Naive B cell (primary cell): ENCODE measurements around the gene TEAD2. TPM values are rescaled to one million over a fixed set of nuclear protein-coding genes. Genes with fewer than 3 reads are reported as not detected.
A peak's percentile ranks its signal among the peaks of the same experiment; 100 is the strongest.
"Not testable (repeated sequence)": the region's sequence is repeated elsewhere in the genome, so short reads cannot be mapped to it uniquely, and the experiment has no call there.

Experiments
- ATAC-seq, 2 donors: fragments of 150-1000 bp; cut with Tn5 transposase; 2 replicates each; pipeline ENCODE4 v1.10.0; 2021; ENCODE audit warnings: low read depth in 2 of 2, mild to moderate bottlenecking in 2 of 2, moderate library complexity in 2 of 2
- DNase-seq: peaks from one replicate; pipeline ENCODE4 v3.0.0; 2022
- H3K27ac Mint-ChIP-seq, 6 donors: one replicate each; pipeline ENCODE4 v1.8.0; 2020 to 2022; ENCODE audit warnings: mild to moderate bottlenecking in 6 of 6, mixed read lengths in 6 of 6, moderate library complexity in 5 of 6, inconsistent platforms in 2 of 6
- H3K27me3 Mint-ChIP-seq, 3 donors: one replicate each; pipeline ENCODE4 v1.8.0; 2021 to 2022; ENCODE audit warnings: mixed read lengths in 3 of 3, mild to moderate bottlenecking in 1 of 3
- H3K36me3 Mint-ChIP-seq, 2 donors: one replicate each; pipeline ENCODE4 v1.8.0; 2020 to 2022; ENCODE audit warnings: mixed read lengths in 2 of 2, inconsistent platforms in 1 of 2, mild to moderate bottlenecking in 1 of 2
- H3K4me1 Mint-ChIP-seq, 3 donors: one replicate each; pipeline ENCODE4 v1.8.0; 2020 to 2022; ENCODE audit warnings: mixed read lengths in 3 of 3, inconsistent platforms in 1 of 3, mild to moderate bottlenecking in 1 of 3, moderate library complexity in 1 of 3
- H3K4me3 Mint-ChIP-seq, 8 donors: one replicate each; pipeline ENCODE4 v1.8.0; 2020 to 2022; ENCODE audit warnings: mild to moderate bottlenecking in 8 of 8, mixed read lengths in 8 of 8, moderate library complexity in 8 of 8, inconsistent platforms in 2 of 8
- H3K9me3 Mint-ChIP-seq, 7 donors: one replicate each; pipeline ENCODE4 v1.8.0; 2020 to 2022; ENCODE audit warnings: mixed read lengths in 7 of 7, mild to moderate bottlenecking in 5 of 7, inconsistent platforms in 2 of 7, moderate library complexity in 1 of 7
- polyA plus RNA-seq, 6 donors: library from polyadenylated mRNA; unstranded; fragments of 300-500 nt; fragmentation: Illumina TruSeq; gene quantifications; one replicate each; pipeline ENCODE4 v1.2.3, GENCODE V29; 2021; ENCODE audit warnings: low read depth in 6 of 6

Gene TEAD2
- polyA plus RNA-seq, 6 donors from 2014 or later: 0.80 to 5.4 (median 3.0) TPM

- peaks cover 0 to 16% of the 10 kb centered on the region in 2 donors for H3K36me3 Mint-ChIP-seq
- H3K9me3 Mint-ChIP-seq: peaks cover 0 to 18% (median 8%) of the 10 kb centered on the region in 7 donors
- not testable (repeated sequence) for H3K4me1 Mint-ChIP-seq, DNase-seq, H3K27ac Mint-ChIP-seq, ATAC-seq, H3K4me3 Mint-ChIP-seq
- H3K27me3 Mint-ChIP-seq: peaks cover 0 to 18% (median 13%) of the 10 kb centered on the region in 3 donors
These were observed 11.0 kb upstream of the TEAD2 start for GRCh38 chr19:49373174-49373573.

DNA sequence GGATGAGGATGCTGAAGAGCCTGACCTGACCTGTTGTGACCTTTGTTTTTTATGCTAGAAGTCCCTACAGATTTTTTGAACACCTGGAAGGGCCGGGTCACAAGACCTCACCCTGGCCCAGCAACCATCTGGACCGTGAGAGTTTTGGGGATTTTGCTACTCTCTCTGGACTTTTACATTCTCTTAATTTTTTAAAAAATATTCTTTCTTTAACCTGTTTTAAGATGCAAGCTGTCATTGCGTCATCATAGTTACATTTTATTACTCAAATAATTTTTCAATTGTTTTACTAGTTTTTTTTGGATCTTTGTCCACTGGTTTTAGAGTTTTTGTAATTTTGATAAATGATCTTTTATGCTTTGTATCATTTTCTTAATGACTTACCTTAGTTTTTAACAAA, 9.0 kb upstream of the TEAD2 start:
- H3K4me1 Mint-ChIP-seq: peaks cover 0 to 5% (median 1%) of the 10 kb centered on the region in 3 donors
- no peak overlapping the region for H3K4me3 Mint-ChIP-seq
- ATAC-seq (no peak), DNase-seq (no peak)
- H3K27ac Mint-ChIP-seq: no peak overlapping the region
- peaks cover 0 to 12% of the 10 kb centered on the region in 2 donors for H3K36me3 Mint-ChIP-seq
- peaks cover 0 to 12% (median 7%) of the 10 kb centered on the region in 3 donors for H3K27me3 Mint-ChIP-seq
- peaks cover 0 to 18% (median 8%) of the 10 kb centered on the region in 7 donors for H3K9me3 Mint-ChIP-seq

- H3K27ac Mint-ChIP-seq: no peak overlapping the region
- ATAC-seq (no peak), DNase-seq (no peak)
- peaks cover 0 to 13% (median 5%) of the 10 kb centered on the region in 3 donors for H3K4me1 Mint-ChIP-seq
- H3K27me3 Mint-ChIP-seq: no peaks in the 10 kb centered on the region
- peaks cover 0 to 18% (median 8%) of the 10 kb centered on the region in 7 donors for H3K9me3 Mint-ChIP-seq
- peaks cover 0 to 7% of the 10 kb centered on the region in 2 donors for H3K36me3 Mint-ChIP-seq
- H3K4me3 Mint-ChIP-seq: no peak overlapping the region
These were observed 6.6 kb upstream of the TEAD2 start for GRCh38 chr19:49368711-49369358.

DNA sequence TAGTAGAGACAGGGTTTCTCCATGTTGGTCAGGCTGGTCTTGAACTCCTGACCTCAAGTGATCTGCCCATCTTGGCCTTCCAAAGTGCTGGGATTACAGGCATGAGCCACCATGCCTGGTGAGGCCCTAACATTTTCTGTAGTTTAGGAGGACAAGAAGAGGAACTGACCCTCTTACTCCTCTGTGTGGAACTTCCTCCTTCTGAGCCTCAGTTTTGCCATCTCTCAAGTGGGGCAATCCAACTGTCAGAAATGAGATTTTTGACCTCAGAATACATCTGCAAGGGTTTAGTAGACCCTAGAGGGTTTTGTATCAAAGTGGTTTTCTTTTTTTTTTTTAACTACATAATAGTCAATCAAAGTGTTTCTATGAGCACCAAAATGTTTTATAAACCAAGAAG, 3.9 kb upstream of the TEAD2 start:
- peak overlapping the region in 1 of 8 donors; percentile 35 for H3K4me3 Mint-ChIP-seq
- H3K4me1 Mint-ChIP-seq: peaks cover 5 to 22% (median 10%) of the 10 kb centered on the region in 3 donors
- H3K9me3 Mint-ChIP-seq: peaks cover 0 to 18% (median 8%) of the 10 kb centered on the region in 7 donors
- no peak for DNase-seq
- H3K27me3 Mint-ChIP-seq: no peaks in the 10 kb centered on the region
- H3K27ac Mint-ChIP-seq: no peak overlapping the region
- no peak for ATAC-seq
- peaks cover 0 to 7% of the 10 kb centered on the region in 2 donors for H3K36me3 Mint-ChIP-seq

DNA sequence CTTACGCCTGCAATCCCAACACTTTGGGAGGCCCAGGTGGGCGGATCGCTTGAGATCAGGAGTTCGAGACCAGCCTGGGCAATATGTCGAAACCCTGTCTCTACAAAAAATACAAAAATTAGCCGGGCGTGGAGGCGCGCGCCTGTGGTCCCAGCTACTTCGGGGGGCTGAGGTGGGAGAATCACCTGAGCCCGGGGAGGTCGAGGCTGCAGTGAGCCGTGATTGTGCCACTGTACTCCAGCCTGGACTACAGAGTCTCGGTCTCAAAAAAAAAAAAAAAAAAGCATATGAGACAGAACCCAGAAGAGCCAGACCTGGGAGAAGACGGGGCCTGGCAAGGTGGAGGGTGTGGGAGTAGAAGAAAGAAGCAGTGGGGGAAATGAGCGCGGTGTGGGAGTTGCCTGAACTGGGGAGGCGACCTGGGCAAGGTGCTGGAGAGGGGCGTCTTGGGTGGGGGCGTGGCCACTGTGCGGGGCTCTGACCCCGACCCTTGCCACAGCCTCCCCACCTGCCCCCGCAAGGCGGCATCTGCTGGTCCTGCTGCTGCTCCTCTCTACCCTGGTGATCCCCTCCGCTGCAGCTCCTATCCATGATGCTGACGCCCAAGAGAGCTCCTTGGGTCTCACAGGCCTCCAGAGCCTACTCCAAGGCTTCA, 2.0 kb upstream of the TEAD2 start:
- Mint-ChIP-seq H3K27ac (peak overlapping the region in 1 of 6 donors; percentile 70), H3K4me3 (peak overlapping the region in 5 of 8 donors; percentile 22 to 70 (median 39))

DNA sequence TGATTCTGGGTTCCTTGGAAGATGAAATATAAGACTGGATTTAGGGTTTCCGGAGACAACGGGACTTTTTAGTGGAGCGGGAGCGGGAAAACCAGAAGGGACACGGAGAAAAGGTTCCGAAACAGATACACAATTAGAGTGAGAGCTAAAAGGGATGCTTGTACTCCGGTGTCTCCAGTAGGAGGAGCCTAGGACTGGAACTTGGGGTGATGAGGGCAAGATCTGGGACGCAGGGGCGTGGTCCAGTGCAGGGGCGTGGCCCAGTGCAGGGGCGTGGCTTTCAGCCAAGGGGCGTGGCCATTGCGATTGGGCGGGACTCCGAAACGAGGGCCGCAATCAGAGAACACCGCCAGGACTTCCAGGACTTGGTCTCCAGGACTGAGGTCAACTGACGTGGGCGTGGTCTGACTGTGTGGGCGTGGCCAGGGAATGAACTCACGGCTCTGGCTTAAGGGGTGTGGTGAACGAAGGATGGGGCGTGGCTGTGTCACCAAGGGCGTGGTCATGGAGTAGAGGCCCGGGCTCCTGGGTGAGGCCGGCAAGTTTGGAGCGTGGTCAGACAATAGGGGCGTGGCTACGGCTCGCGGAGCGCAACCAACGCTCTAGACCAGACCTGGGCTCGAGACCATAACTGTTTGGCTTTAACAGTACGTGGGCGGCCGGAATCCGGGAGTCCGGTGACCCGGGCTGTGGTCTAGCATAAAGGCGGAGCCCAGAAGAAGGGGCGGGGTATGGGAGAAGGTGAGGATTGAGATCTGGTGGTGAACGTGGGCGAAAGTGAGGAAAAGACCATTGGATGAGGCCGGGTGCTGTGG, 1.3 kb upstream of the TEAD2 start, which contains the start of gene DKKL1:
Gene DKKL1, plus strand, starts transcription at position 610 of the 815 bp plus-strand sequence. Its CDS starts 122 bp downstream, at position 732.
- H3K36me3 Mint-ChIP-seq: no peaks in the 10 kb centered on the region
- peak; percentile 74 for DNase-seq
- no peaks in the 10 kb centered on the region for H3K27me3 Mint-ChIP-seq
- peak within 1 kb of the TSS in 6 of 8 donors; percentile 22 to 70 (median 40) for H3K4me3 Mint-ChIP-seq
- H3K9me3 Mint-ChIP-seq: no peaks in the 10 kb centered on the region
- peaks cover 0 to 43% (median 24%) of the 10 kb centered on the region in 3 donors for H3K4me1 Mint-ChIP-seq
- H3K27ac Mint-ChIP-seq: peak within 1 kb of the TSS in 1 of 6 donors; percentile 70
- peak; percentile 68 to 71 for ATAC-seq

More for the DNA sequence above, 2.0 kb upstream of the TEAD2 start:
- Mint-ChIP-seq H3K36me3 (no peaks in the 10 kb centered on the region), H3K4me1 (peaks cover under 1 to 40% (median 24%) of the 10 kb centered on the region in 3 donors), H3K27me3 (no peaks in the 10 kb centered on the region), H3K9me3 (peaks cover 0 to 5% (median under 1%) of the 10 kb centered on the region in 7 donors)
- no peak for DNase-seq
- no peak for ATAC-seq

- Mint-ChIP-seq H3K36me3 (no peaks in the 10 kb centered on the region), H3K27me3 (no peaks in the 10 kb centered on the region), H3K9me3 (no peaks in the 10 kb centered on the region), H3K4me1 (peaks cover 0 to 49% (median 24%) of the 10 kb centered on the region in 3 donors), H3K27ac (no peak overlapping the region), H3K4me3 (no peak overlapping the region)
- no peak for DNase-seq
- peak in 1 of 2 donors; percentile 5 for ATAC-seq
These were observed 682 bp upstream of the TEAD2 start for GRCh38 chr19:49362929-49363267.

DNA sequence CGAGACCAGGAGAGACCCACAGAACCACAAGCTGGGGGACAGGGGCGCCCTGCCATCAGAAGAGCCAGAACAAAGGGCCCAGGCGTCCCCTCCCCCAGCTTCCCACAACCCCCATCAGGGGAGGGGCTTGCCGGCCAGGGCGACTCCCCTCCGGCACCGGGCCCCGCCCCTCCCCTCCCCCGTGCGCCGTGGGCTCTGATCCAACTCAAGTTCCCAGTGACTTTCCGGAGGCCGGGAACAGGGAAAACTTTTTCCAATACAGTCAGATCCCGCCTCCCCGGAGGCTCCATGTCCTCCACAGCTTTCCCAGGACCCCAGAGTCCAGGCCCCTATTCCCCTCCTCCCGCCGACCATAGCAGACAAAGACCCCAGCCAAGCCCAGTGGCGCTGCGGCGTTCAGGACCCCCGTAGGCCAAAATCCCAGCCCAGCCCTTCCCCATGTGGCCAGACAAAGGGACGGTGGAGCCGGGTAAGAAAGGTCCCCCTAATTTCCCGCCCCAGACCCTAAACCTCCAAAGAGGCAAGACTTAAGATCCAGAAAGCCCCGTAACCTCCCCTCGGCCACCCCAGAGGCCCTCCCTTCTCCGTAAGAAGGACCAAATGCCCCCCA, 673 bp downstream of the TEAD2 start:
- H3K27me3 Mint-ChIP-seq: no peaks in the 10 kb centered on the region
- H3K4me3 Mint-ChIP-seq: peak overlapping the region in 1 of 8 donors; percentile 83
- H3K36me3 Mint-ChIP-seq: no peaks in the 10 kb centered on the region
- ATAC-seq (peak in 1 of 2 donors; percentile 11), DNase-seq (no peak)
- H3K27ac Mint-ChIP-seq: peak overlapping the region in 5 of 6 donors; percentile 57 to 98 (median 85)
- no peaks in the 10 kb centered on the region for H3K9me3 Mint-ChIP-seq
- H3K4me1 Mint-ChIP-seq: peaks cover 11 to 62% (median 34%) of the 10 kb centered on the region in 3 donors

DNA sequence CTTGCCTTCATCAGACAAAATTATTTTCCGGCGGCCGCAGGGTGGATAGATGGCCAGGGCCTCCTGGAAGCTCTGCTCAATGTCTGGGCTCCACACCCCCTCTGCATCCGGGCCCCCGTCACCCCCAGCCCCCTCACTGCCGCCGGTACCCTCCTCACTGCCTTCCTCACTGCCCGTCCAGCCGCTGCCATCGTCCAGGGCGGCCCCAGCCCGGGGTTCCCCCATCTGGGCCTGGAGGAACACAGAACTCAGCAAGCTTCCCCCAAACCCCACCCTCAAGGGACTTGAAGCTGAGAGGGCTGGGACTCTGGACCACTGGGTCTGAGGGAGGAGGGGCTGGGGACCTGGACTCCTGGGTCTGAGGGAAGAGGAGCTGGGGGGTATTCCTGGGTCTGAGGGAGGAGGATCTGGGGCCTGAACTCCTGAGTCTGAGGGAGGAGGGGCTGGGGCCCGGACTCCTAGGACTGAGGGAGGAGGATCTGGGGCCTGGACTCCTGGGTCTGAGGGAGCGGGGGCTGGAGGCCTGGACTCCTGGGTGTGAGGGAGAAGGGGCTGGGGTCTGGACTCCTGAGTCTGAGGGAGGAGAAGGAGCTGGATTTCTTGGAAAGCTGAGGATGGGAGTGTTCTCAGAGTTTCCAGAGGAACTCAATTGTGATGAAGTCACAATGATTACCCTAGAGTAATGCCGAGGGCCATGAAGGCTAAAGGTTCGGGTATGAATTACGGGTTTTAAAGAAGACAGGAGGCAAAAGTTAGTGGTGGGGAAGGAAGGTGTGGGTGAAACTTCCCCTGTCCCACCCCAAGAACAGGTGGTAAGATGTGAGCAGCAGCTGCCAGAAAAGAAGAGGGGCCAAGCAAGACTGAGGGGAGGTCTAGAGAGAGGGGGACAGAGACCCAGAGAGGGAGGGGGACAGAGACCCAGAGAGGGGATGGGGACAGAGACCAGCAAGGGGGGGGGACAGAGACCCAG, 2.1 kb downstream of the TEAD2 start:
- H3K9me3 Mint-ChIP-seq: no peaks in the 10 kb centered on the region
- ATAC-seq: peak; percentile 24 to 35
- no peaks in the 10 kb centered on the region for H3K27me3 Mint-ChIP-seq
- peak overlapping the region in 3 of 8 donors; percentile 83 to 92 (median 86) for H3K4me3 Mint-ChIP-seq
- H3K27ac Mint-ChIP-seq: peak overlapping the region in 5 of 6 donors; percentile 57 to 98 (median 85)
- peaks cover 25 to 70% (median 48%) of the 10 kb centered on the region in 3 donors for H3K4me1 Mint-ChIP-seq
- DNase-seq: peak; percentile 46
- H3K36me3 Mint-ChIP-seq: no peaks in the 10 kb centered on the region

- H3K27me3 Mint-ChIP-seq: no peaks in the 10 kb centered on the region
- H3K4me3 Mint-ChIP-seq: peak overlapping the region; percentile 32 to 93 (median 83)
- peak; percentile 66 for ATAC-seq
- no peaks in the 10 kb centered on the region for H3K9me3 Mint-ChIP-seq
- no peak for DNase-seq
- H3K36me3 Mint-ChIP-seq: no peaks in the 10 kb centered on the region
- peaks cover 39 to 81% (median 58%) of the 10 kb centered on the region in 3 donors for H3K4me1 Mint-ChIP-seq
- H3K27ac Mint-ChIP-seq: peak overlapping the region in 5 of 6 donors; percentile 75 to 92 (median 83)
These were observed 5.0 kb downstream of the TEAD2 start for GRCh38 chr19:49357186-49357585.

DNA sequence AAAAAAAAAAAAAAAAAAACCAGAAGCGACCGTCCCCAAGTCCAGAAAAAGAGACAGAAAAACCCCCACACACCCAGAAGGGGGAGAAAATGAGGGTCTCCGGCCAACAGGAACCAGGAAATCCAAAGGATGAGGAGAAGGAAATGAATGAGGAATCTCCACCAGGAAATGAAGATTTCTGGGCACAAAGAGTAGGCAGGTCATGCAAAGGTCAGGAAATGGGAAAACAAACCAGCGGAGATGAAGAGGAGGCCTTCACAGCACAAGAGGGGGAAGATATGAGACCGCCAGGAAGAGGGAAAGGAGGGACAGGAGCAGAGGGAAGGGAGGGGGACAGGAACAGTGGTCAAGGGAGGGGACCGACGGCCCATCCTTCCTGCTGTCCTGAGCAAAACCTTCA, 5.8 kb downstream of the TEAD2 start:
- DNase-seq: no peak
- Mint-ChIP-seq H3K27ac (peak overlapping the region in 5 of 6 donors; percentile 56 to 90 (median 83)), H3K4me1 (peaks cover 39 to 78% (median 51%) of the 10 kb centered on the region in 3 donors), H3K9me3 (no peaks in the 10 kb centered on the region), H3K4me3 (peak overlapping the region; percentile 36 to 93 (median 83)), H3K36me3 (no peaks in the 10 kb centered on the region), H3K27me3 (no peaks in the 10 kb centered on the region)
- ATAC-seq: no peak

- DNase-seq (no peak), ATAC-seq (no peak)
- Mint-ChIP-seq H3K4me1 (peaks cover 39 to 79% (median 50%) of the 10 kb centered on the region in 3 donors), H3K4me3 (peak overlapping the region; percentile 36 to 93 (median 83)), H3K27ac (peak overlapping the region; percentile 56 to 90 (median 82)), H3K36me3 (no peaks in the 10 kb centered on the region), H3K9me3 (no peaks in the 10 kb centered on the region), H3K27me3 (no peaks in the 10 kb centered on the region)
These were observed 6.3 kb downstream of the TEAD2 start for GRCh38 chr19:49355909-49356353.
